Fibroblast of the conjunctiva (primary cell): ENCODE results near the gene TMEM121.
"Not testable (repeated sequence)": the region's sequence is repeated elsewhere in the genome, so short reads cannot be mapped to it uniquely, and the experiment has no call there.

ENCODE experiments used
- DNase-seq: peaks from one replicate; pipeline ENCODE4 v3.0.0-alpha.2; 2010; ENCODE audit warnings: low read depth

Gene TMEM121

GRCh38 chr14:105570482-105570881 lies 44.1 kb downstream of the TMEM121 start:
- DNase-seq: no peak

GRCh38 chr14:105571181-105571951 lies 45.0 kb downstream of the TMEM121 start:
- DNase-seq: not testable (repeated sequence)

DNA sequence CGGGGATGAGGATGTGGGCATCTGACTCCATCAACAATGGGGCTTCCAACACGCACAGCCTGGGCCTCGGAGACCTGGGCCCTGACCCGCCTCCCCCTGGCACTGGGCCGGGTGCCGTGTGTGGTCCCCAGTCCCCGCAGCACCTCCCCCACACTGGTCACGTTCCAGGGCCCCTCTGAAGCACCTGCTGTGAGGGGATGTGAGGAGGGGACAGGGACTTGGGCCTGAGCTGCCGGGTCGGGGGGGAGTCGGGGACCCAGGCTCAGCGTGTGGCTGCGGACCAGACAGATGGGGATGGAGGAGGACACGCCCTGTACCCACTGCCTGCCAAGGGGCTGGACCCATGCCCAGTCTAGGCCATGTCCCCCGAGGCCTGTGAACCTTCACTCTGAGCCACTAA lies 45.7 kb downstream of the TMEM121 start:
- DNase-seq: not testable (repeated sequence)

DNA sequence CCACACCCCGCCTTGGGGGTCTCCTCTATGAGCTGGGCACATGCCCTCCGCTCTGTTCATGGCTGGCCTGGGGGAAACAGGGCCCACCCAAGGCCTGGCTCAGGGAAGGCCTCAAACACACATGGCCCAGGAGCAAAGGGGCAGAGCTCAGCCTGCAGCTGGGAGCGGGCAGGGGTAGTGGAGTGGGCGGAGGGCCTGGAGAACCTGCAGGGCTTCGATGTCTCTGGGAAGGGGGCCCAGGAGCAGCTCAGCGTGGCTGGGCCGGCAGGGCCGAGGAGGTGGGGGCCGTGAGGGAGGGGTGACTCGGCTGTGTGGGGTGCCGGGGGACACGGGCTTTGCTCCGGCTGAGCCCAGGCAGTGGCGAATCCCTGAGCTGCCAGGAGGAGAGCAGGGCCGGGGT lies 47.5 kb downstream of the TMEM121 start:
- DNase-seq: not testable (repeated sequence)

GRCh38 chr14:105574411-105574810 lies 48.0 kb downstream of the TMEM121 start:
- DNase-seq: not testable (repeated sequence)

DNA sequence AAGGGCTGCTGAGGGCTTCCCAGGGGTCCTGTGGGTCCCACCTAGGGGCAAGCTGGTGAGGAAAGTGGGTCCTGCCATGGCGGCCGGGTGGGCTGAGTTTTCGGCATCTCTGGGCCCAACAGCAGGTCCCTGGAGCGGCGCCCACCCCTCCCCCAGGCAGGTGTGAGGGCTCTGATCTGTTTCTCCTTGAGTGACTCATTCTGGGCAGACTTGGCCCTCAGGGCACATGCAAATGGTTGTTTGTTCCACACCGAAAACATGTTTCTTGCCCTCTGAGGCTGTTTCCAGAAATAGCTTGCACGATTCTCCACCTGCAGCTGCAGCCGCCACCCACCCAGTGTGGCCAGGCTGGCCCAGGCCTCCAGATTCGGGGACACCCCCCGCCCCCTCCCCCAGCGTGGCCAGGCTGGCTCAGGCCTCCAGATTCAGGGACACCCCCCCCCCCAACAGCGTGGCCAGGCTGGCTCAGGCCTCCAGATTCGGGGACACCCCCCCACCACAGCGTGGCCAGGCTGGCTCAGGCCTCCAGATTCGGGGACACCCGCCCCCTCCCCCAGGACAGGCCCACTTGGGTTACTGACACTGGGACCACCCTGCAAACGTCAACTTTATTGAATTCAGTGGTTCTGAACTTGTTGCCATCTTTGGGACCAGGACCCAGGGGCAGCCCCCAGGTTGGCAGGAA lies 48.8 kb downstream of the TMEM121 start:
- not testable (repeated sequence) for DNase-seq

DNA sequence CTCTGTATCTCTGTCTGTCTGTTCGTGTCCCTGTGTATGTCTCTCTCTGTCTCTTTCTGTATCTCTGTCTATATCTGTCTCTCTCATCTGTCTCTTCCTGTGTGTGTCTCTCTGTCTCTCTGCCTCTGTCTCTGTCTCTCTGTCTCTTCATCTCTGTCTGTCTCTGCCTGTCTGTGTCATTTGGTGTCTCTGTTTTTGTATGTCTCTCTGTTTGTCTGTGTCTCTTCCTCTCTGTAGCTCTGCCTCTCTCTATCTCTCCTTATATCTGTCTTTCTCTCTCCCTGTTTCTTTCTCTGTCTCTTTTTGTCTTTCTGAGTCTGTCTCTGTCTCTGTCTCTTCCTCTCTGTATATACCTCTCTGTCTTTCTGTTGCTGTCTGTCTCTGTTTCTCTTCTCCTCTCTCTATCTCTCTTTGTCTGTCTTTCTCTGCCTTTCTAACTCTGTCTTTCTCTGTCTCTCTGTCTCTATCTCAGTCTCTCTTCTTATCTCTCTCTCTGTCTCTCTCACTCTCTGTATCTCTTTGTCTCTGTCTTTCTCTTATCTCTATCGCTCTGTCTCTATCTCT lies 50.2 kb downstream of the TMEM121 start:
- DNase-seq: no peak

DNA sequence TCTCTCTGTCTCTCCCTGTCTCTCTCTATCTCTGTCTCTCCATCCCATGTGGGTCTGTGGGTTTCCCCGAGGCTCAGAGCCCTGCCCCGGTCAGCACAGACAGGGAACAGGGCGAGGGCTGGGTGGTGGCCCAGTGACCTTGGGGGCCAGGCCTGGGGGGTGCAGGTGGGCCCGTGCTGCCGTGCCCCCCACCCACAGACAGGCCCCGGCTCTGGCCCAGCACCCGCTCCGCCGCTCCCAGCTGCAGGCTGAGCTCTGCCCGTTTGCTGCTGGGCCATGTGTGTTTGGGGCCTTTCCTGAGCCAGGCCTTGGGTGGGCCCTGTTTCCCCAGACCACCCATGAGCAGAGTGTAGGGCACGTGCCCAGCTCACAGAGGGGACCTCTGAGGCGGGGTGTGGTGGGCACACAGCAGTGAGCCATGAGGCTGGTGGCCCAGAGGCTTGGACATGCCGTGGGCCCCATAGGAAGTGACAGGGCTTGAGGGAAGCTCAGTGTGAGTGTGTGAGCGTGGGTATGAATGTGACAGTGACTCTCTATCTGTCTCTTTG lies 51.0 kb downstream of the TMEM121 start:
- DNase-seq: no peak

DNA sequence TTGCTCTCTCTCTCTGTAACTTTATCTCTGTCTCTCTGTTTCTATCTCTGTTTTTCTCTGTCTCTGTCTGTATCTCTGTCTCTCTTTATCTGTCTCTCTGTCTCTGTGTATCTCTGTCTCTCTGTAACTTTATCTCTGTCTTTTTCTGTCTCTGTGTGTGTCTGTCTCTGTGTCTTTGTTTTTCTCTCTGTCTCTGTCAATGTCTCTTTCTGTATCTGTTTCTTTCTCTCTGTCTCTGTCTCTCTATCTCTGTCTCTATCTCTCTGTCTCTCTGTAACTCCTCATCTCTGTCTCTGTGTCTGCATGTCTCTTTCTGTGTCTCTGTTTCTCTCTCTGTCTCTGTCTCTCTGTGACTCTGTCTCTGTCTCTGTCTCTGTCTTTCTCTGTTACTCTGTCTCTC lies 51.7 kb downstream of the TMEM121 start:
- no peak for DNase-seq

DNA sequence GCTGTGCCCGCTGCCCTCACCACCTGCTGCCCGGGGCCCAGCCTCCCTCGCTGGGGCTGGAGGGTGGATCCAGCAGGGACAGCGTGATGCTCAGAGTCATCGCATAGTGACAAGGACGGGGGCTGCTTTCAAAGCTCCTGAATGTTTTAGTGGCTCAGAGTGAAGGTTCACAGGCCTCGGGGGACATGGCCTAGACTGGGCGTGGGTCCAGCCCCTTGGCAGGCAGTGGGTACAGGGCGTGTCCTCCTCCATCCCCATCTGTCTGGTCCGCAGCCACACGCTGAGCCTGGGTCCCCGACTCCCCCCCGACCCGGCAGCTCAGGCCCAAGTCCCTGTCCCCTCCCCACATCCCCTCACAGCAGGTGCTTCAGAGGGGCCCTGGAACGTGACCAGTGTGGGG lies 52.8 kb downstream of the TMEM121 start:
- not testable (repeated sequence) for DNase-seq
